Thyroid gland (tissue), 4 donors: ENCODE data around the gene SEMA4G. TPM values are rescaled to one million over a fixed set of nuclear protein-coding genes. Genes with fewer than 3 reads are reported as not detected.

ENCODE experiments used
- DNase-seq, 2 donors: peaks; one replicate each; pipeline ENCODE4 v3.0.0-alpha.2; 2019
- H3K27ac ChIP-seq, 3 donors: fragments of 200-600 bp; sonication (generic); 1 replicate in 2 of 3; 2 replicates in 1 of 3; pipeline ENCODE4 v1.5.1; 2016 to 2019; ENCODE audit warnings: mild to moderate bottlenecking in 1 of 3, moderate library complexity in 1 of 3
- H3K27me3 ChIP-seq: fragments of 200-600 bp; sonication (generic); one replicate; pipeline ENCODE4 v1.5.1; 2019
- H3K36me3 ChIP-seq, 2 donors: fragments of 200-600 bp; sonication (generic); one replicate each; pipeline ENCODE4 v1.5.1; 2016 to 2019
- H3K4me1 ChIP-seq, 2 donors: fragments of 200-600 bp; sonication (generic); one replicate each; pipeline ENCODE4 v1.5.1; 2017 to 2019
- H3K4me3 ChIP-seq, 3 donors: fragments of 200-600 bp; sonication (generic); replicated peaks in 1 of 3; 1 replicate in 2 of 3; 2 replicates in 1 of 3; pipeline ENCODE4 v1.5.1; 2016; ENCODE audit warnings: mild to moderate bottlenecking in 1 of 3
- H3K9me3 ChIP-seq: fragments of 200-600 bp; sonication (generic); one replicate; pipeline ENCODE4 v1.5.1; 2017
- CTCF ChIP-seq, 6 experiments: fragments of 200-600 bp in 3 of 6; fragments of 450-650 bp in 3 of 6; sonication (generic) in 3 of 6; IDR thresholded peaks; one replicate each; pipeline ENCODE4 v1.5.1; 2016 to 2019; ENCODE audit warnings: antibody characterized with exemption in 6 of 6, mild to moderate bottlenecking in 2 of 6, inconsistent platforms in 1 of 6, moderate library complexity in 1 of 6
- POLR2A ChIP-seq, 2 donors: fragments of 450-650 bp; IDR thresholded peaks; one replicate each; pipeline ENCODE4 v1.6.1; 2017; ENCODE audit warnings: antibody characterized with exemption in 2 of 2, mild to moderate bottlenecking in 2 of 2, moderate library complexity in 1 of 2
- WGBS, 2 donors: methylation state at CpG; one replicate each; pipeline ENCODE4 v1.1.5; 2017; 5-methylcytosine and 5-hydroxymethylcytosine counted together
- intact Hi-C: fragments of 100-400 bp; cut with DNase I; formaldehyde crosslinking; loops from one replicate; pipeline ENCODE4 v1.15.1; 2023
- total RNA-seq, 4 donors: library from RNA; depleted of rRNA; stranded (reverse); fragments of >200 nt; gene quantifications; one replicate each; pipeline ENCODE4 v1.2.3, GENCODE V29; 2016

SEMA4G gene
- total RNA-seq, 4 donors from 2014 or later, result 8.7 to 13.3 (median 9.8) TPM

- intact Hi-C loops, result no loop called here
- H3K36me3 ChIP-seq, result peaks cover 1 to 2% of the 10 kb centered on the region in 2 donors
- peak overlapping the region; percentile 99 to 100 (median 99) for H3K27ac ChIP-seq
- H3K4me1 ChIP-seq, result peaks cover 29 to 39% of the 10 kb centered on the region in 2 donors
- peak overlapping the region; percentile 59 to 81 (median 62) for H3K4me3 ChIP-seq
- H3K9me3 ChIP-seq, result no peaks in the 10 kb centered on the region
- TF ChIP-seq CTCF (IDR thresholded peaks at IDR 0.05) (no peak), POLR2A (IDR thresholded peaks at IDR 0.05) (peak in 1 of 2 donors; percentile 36)
- peak; percentile 89 to 92 for DNase-seq
- no peaks in the 10 kb centered on the region for H3K27me3 ChIP-seq
- WGBS, 2 donors, result 2 to 3% methylated on average over 21 to 25 of the region's 25 CpGs
Observed at GRCh38 chr10:100998183-100998990, 29.1 kb downstream of the SEMA4G start.

DNA sequence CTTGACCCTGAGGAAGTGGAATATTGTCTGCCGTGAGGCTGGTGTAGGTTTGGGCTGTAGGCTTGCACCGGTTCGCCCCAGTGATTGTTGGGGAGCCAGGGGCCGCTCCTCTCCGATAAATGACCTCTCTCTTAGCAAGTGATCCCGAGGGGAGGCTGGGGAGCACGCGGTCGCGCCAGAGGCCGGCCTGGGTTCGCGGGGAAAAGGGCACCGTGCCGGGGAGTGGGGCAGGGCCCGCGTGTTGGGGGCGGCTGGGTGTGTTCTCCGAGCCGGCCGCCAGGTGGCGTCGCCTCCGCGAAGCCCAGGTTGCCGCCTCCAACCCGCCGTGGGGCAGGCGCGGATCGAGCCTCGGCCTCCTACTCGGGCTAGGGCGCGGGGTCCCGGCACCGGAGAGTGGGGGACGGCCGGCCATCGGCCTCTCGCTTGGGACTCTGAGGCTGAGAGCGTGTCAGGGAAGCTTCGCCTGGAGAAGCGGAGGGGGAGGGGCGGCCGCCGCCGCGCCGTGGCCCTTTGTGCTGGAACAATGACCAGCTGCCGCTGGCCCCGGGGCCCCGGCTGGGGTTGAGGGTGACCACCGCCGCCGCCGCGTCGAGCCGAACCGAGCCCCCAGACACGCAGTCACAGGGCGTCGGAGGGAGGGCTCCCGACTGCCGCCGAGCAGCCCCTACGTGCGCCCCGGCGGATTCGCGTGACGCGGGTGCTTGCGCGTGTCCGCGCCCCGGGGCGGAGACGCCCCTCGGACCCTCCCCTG lies 29.9 kb downstream of the SEMA4G start:
- intact Hi-C loops, result no loop called here
- Histone ChIP-seq H3K27me3 (no peaks in the 10 kb centered on the region), H3K4me1 (peaks cover 29 to 39% of the 10 kb centered on the region in 2 donors), H3K4me3 (peak overlapping the region; percentile 18 to 81 (median 62)), H3K27ac (peak overlapping the region; percentile 99 to 100 (median 99)), H3K9me3 (no peaks in the 10 kb centered on the region), H3K36me3 (peaks cover 9 to 10% of the 10 kb centered on the region in 2 donors)
- peak; percentile 79 to 82 for DNase-seq
- peak; percentile 77 to 96 (median 94) for TF ChIP-seq CTCF (IDR thresholded peaks at IDR 0.05)
- peak; percentile 85 to 95 for TF ChIP-seq POLR2A (IDR thresholded peaks at IDR 0.05)
- WGBS, 2 donors, result 1 to 5% methylated on average over 6 to 11 of the region's 83 CpGs

DNA sequence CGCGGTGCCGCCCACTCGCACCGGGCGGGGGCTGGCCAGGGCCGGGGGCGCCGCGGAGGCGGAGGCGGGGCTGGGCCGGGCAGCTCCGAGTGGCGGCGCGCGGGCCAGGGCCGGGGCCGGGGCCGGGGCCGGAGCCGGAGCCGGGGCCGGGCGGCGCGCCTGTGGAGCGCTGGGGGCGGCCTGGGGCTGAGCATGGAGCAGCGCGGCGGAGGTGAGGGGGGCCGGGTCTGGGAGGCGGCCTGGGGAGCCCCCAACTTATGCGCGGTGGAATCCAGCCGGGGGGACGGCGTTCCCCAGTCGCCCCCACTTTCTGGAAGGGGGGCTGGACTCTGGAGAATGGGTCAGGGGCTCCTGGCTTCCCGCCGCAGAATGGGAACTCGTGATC lies 30.4 kb downstream of the SEMA4G start, which contains the start of gene LZTS2:
Gene LZTS2 (plus strand): TSS at position 67 of the 385 bp plus-strand sequence. CDS start 2,731 bp downstream, outside the sequence.
- Histone ChIP-seq H3K36me3 (peaks cover 10 to 13% of the 10 kb centered on the region in 2 donors), H3K4me3 (peak within 1 kb of the TSS; percentile 52 to 81 (median 62)), H3K27ac (peak within 1 kb of the TSS; percentile 99 to 100 (median 99)), H3K4me1 (peaks cover 29 to 39% of the 10 kb centered on the region in 2 donors), H3K27me3 (no peaks in the 10 kb centered on the region), H3K9me3 (no peaks in the 10 kb centered on the region)
- intact Hi-C loops, result no loop called here
- DNase-seq, result no peak
- WGBS, 2 donors, result 0% methylated on average over 3 to 7 of the region's 44 CpGs
- peak in 1 of 6 experiments; percentile 6 for TF ChIP-seq CTCF (IDR thresholded peaks at IDR 0.05)
- TF ChIP-seq POLR2A (IDR thresholded peaks at IDR 0.05), result no peak

GRCh38 chr10:101000127-101000914 lies 31.0 kb downstream of the SEMA4G start:
- H3K27me3 ChIP-seq, result no peaks in the 10 kb centered on the region
- peaks cover 15% of the 10 kb centered on the region in 2 donors for H3K36me3 ChIP-seq
- DNase-seq, result peak; percentile 70 to 80
- no peaks in the 10 kb centered on the region for H3K9me3 ChIP-seq
- 0 to 10% methylated on average over 11 to 19 of the region's 19 CpGs for WGBS, 2 donors
- peak overlapping the region; percentile 52 to 68 (median 62) for H3K4me3 ChIP-seq
- peak overlapping the region; percentile 92 to 99 (median 99) for H3K27ac ChIP-seq
- intact Hi-C loops, result no loop called here
- TF ChIP-seq CTCF (IDR thresholded peaks at IDR 0.05), result no peak
- TF ChIP-seq POLR2A (IDR thresholded peaks at IDR 0.05), result peak in 1 of 2 donors; percentile 17
- H3K4me1 ChIP-seq, result peaks cover 29 to 39% of the 10 kb centered on the region in 2 donors
